Skin of body (tissue), 2 donors: Measurements from ENCODE around the gene RNF152. TPM values are rescaled to one million over a fixed set of nuclear protein-coding genes. Genes with fewer than 3 reads are reported as not detected.

Experiments
- DNase-seq: peaks from one replicate; lab custom pipeline; 2025; lab: John Stamatoyannopoulos, UW
- total RNA-seq: library from RNA; depleted of rRNA; stranded (reverse); fragments of >200 nt; gene quantifications from one replicate; pipeline ENCODE4 v1.2.3, GENCODE V29; 2014

Gene RNF152
- total RNA-seq, 1 donor from 2014 or later = 60.2 TPM

DNA sequence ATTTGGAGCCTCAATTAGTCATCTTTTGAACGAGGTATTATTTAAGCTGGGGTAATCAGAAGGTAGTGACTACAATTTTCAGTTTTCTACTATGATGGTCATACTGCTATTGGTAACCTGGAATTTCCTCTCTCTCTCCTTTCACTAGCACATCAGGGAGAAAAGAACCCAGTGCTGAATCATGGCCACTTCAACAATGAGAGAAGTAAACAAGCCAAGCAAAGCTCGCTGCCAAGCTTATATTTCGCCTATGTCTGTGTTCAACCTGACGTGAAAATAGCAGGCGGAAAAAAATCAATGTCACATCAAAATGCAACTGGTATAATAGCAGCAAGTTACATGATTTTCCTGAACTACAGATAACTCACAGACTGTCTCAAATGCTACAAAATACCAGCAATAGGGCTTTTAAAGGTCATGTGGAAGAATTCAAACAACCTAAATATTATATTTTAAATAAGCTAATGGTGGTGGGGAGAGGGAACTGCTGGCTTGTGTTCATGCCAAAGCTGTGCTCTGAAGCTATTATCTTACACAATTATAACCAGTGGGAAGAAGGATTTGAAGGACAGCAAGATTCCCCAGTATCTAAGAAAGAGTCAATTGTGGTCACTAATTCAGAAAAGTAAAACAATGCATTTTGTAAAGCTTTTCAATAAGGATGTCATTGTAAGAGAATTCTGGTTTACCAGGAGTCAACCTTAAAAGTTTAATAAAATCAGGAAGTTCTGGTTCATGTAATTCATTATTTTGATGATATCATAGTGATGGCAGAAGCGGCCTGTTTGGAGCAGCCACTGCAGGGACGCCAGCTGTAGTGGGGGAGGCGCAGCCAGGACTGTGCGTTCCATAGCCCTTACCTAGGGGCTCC is 38.0 kb downstream of the RNF152 start:
- DNase-seq = no peak

DNA sequence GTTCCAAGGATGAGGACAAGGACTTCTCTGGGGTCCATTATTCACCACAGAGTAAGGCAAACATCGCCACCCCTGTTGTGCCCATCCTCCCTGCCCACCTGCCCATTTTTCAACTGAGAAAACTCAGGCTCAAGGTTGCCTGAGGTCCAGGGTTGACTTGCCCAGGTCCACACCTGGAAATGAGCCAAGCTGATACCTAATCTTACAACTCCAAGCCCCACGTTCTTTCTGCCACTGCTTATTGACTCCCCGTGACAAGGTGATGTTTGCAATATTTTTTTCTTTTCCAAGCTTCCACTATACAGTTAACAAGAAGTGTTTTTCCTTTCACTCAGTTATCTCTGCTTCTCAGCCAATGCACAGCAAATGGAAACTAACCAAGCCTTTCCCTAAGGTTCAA is 39.0 kb downstream of the RNF152 start:
- DNase-seq = no peak

DNA sequence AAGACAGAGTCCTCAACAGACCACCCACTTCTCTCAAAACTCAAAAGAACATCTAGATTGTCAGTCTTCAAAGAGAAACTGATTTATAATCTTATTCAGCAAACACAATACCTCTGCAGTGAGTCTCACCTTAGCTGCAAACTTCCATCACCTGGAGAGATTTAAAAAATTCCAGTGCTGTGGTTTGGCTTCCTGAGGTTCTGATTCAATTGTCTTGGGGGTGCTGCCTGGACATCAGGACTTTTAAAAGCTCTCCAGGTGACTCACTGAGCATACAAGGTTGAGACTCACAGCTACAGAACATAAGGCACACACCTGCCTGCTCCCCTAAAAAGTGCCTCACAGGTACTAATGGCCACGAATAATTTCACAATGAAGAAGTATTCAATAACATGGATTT is 40.3 kb downstream of the RNF152 start:
- DNase-seq = no peak

DNA sequence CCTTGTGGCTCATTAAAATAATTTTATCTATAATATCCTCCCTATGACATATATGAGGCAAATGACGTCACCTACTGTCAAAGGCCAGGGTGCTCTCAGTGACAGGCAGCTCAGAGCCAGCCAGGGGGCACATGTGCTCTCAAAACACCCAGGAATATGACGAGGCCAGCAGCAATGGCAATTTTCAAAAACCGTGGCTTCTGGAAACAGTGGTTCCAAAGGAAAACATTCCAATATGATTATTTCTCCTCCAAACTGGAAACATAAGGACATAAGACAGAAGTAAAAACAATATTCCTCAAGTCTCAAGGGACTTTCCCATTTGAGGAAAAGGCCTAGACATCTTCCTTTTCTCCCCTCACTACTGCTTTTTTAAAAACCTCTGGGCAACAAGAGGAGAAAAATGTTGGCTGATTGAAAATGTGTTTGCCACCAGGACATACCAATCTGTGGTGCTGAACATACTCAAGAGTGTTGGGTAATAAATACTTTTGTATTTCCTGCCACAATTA is 40.8 kb downstream of the RNF152 start:
- no peak for DNase-seq

DNA sequence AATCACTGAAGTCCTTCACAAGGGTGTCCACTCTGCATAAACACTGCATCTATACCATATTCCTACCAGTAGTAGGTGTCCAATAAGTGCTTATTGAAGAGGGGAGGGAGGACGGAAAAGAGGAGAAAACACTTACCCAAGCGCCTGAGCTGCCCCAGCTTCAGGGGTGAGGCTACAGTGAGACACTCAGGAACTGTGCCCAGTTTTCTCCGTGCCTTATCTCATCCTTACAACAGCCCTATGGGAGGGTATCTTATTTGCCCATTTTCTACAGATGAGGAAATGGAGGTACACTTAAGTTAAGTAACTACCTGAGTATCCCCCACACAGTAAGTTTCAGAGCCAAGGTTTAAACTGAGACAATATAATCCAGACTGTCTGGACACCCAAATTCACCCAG is 41.5 kb downstream of the RNF152 start:
- no peak for DNase-seq

DNA sequence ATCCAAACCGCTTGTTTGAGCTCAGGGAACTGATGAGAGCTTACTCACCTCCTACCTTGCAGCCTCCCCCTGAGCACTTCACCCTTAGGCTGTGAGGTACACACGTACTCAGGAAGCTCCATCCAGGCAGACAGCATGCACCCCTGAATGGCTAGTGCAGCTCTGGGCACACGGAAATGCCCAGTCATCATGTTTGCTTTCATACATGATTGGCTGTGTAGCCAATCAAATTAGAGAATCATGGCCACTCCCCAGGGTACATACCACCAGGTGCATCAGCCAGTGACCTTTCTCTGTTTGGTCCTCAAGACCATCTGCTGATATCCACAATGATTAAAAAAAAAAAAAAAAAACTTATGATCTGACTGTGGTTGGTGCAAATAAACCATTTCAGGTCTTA is 42.1 kb downstream of the RNF152 start:
- no peak for DNase-seq

DNA sequence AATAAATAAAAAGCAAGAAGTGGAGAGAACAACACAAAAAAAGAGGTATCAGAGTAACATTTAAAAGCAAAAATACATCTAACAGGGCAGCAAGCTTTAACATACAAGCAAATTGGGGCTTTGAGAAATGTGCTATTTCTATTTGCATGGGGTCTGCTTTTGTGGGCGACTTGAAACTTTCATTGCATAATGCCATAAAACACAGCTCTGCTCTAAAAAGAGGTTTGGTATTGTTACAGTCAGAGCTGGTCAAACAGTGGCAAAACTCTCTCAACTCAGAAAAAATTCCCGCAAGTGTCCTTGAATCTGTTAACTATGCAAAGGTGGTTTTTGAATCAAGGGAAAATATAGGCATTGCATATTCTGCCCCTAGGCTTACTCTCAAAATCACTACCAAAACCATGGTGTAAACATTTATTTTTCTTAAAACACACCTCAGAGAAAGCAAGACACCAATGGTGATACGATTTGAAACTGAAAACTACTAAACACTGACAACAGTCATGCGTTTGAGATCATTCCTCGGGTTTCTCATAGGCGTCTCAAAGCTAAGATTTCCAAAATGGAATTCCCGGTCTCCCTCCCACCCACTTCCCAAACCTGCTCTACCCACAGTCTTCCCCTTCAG is 45.5 kb downstream of the RNF152 start:
- DNase-seq = no peak

DNA sequence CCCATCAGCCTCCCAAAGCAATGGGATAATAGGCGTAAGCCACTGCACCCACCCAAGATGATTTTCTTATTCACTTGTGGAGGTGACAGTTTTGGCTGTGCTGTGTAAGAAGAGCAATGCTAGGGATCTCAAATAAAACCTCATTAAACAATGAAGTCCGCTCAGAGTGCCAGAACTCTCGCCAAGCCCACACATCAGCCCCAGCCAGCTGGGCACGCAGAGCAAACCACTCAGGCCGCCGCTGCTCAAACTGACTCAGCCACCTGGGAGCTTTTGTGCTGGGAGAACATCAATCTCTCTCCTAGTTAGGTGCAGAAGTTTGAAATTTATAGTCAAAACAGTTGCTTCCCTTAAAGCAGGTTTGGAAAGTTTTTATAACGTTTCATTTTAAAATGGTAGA is 47.6 kb downstream of the RNF152 start:
- no peak for DNase-seq

DNA sequence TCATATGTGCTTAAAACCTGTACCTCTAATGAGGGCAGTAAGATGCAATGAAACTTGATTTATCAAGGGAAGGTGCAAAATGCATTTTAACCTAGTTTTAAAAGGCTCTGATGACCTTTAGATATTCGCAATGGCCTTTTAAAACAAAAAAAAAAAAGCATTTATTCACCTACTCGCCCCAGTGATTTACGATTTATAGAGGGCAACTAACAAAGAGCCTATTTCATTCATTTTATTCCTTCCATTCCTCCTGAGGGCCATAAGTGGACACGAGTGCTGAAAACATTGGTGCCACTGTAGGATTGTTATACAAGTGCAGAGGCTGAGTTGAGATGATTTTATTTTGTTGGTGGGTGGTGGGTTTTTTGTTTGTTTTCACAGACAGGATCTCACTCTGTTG is 48.1 kb downstream of the RNF152 start:
- DNase-seq = no peak

DNA sequence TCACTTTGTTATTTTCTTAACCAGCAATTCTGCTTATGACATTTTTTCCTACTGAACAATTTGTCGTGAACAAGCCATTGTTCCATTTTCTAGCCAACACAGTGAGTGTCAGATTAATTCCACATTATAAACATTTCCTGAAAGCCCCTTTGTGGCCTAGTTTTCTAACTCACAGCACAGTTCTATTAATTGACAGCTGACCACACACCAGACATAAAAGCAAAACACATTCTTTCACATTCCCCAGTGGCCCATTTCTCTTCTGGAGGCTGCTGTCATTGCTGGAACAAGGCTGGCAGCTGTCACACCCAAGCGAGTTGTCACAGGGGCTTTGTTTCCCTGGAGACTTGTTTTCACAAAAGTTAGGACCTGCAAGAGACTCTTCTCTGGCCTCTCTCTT is 50.7 kb downstream of the RNF152 start:
- peak; percentile 41 for DNase-seq

DNA sequence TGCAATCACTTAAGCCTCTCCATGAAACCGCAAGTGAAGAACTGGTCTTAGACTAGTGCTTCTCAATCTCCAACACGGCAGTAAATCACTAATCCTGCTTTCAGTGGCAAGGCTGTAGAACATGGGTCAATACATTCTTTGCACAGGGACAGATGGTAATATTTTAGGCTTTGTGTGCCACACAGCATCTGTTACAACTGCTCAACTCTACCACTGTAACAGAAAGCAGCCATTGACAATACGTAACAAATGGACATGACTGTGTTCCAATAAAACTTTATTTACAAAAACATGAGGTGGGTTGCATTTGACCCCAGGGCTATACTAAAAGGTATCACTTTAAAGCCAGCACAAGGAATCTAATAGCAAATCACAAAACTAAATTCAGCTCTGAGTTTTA is 51.1 kb downstream of the RNF152 start:
- no peak for DNase-seq

DNA sequence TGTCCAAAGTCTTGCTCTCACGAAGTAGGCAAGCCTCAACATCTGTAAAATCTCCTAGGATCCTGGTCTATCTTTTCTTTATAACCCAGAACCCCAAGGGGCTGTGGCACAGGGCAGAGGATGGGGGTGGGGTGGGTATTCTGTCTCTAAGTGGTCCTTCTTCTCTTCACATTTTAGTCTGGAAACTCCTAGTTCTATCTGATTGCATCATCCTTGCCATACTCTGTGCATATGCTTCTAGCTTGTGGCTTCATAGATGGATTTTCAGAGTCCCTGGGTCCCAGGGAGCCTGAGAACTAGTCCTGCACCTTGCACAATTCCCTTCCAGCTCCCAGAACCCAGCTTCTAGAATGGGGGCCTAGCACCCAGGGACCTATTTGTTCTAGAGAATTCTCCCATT is 52.5 kb downstream of the RNF152 start:
- no peak for DNase-seq

DNA sequence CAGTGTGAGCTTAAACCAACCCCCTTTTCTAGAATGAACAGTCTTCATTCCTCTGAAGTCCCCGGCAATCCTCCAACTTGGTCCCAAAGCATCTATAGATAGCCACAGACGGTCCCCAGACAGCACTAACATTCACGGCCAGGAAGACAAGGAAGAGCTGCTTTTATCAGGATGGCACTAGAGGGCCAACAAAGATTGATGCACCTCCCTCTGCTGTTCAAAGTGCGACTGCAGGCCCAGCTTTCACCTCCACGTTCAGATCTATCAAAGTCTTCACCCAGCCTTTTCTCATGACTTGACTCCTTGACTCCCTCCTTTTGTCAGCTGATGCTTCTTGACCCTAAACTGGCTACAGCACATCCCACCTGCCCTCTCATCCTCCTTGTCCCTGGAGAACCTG is 54.3 kb downstream of the RNF152 start:
- no peak for DNase-seq

DNA sequence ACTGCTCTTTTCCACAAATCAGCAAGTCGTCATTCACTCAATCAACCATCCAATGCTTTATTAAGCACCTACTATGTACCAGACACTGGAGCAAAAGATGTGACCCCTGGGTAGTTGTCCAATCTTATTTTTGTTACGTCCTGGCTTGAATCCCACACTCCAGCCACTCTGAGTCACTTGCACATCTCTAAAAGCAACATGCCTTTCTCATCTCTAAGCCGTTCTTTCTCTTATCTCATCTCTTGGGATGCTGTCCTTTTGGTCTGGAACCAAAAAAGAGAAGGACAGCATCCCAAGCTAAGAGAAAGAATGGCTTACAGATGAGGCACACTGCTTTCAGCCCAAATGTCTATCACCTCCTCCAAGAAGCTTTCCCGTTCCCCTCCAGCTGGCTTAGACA is 58.8 kb downstream of the RNF152 start:
- no peak for DNase-seq

DNA sequence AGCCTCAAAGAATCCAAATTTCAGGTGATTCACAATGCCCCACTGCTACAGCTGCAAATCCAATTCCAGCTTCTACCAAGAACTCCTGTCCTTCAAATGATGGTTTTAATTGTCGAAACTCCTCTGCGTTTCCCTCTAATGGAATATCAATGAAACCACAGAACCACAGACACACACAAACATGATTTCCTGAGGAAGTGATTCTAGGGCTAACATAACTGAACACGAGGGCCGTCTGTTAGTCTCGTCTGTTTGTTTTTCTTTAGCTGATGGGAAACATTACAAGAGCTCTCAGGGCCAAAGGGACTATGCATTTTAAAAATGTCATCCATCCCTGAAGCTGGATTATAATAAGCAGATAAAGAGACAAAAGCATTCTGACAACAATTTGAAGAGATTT is 59.4 kb downstream of the RNF152 start:
- no peak for DNase-seq

DNA sequence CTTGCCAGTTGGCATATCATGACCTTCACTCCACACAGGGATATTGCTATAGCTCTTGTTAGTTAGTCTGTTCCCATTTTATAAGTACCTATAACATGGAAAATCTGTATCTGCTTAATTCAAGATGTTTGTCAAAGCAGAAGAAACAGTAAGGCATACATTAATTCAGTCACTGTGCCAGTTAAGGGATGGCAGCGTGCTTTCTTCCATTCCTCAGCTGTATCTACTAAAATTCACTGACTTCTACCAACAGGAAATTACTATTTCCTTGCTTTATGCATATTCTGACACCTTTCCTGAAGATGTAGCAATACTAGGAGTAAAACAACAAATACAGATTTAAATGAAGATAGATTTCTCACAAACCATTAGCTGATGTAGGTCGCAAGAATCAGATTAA is 59.9 kb downstream of the RNF152 start:
- DNase-seq = no peak

DNA sequence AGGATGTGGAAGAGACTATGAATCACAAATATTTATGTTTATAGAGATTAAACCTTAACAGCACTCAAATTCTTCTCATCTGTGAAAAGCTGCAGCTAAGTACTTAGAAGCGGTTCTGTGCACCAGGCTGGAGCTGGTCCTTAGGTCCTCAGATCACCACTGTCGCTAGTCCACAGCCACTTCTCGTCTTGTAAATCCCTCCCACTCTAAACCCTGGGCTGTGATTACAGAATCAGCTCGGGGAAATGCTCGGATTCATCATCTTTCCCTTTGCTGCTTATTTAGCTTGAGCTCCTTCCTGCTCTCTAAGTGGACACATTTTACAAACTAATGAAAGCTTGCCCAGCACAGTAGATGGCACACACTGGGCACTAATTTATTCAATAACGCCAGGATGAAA is 61.7 kb downstream of the RNF152 start:
- DNase-seq = no peak

DNA sequence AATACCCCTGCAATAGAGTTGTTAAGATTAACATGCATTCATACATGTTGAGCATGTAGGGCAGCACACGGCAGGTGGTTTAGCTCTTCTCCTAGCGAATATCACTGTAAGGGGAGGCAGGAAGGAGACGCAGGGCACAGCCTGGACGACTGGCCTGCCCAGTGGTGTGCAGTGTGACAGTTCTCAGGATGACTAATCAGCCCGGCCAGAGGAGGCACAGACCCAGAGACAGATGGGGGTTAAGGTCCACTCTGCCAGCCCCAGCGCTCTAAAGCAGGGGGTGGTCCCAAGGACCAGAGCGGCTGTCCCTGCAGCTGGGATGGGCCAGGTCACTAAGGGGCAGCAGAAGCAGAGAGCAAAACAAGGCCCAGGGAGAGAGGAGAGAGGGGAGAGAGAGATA is 63.7 kb downstream of the RNF152 start:
- no peak for DNase-seq

DNA sequence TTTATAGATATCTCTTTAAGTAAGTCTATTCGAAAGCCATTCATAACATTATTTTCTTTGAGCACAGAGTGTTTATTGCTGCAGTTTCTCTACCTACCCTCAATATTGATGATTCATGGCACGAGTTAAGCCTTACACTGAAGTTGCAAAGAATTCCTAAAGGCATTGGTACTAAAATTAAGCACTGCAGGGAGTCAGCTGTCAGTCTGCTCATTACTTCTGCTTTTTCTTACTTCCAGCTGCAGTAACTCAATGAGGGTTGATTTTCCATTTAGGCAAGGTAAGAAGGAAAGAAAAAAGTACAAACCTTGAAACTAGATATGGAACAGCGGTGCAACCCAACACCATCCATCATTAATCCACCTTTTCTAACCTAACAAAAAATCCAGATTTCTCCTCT is 65.2 kb downstream of the RNF152 start:
- no peak for DNase-seq

DNA sequence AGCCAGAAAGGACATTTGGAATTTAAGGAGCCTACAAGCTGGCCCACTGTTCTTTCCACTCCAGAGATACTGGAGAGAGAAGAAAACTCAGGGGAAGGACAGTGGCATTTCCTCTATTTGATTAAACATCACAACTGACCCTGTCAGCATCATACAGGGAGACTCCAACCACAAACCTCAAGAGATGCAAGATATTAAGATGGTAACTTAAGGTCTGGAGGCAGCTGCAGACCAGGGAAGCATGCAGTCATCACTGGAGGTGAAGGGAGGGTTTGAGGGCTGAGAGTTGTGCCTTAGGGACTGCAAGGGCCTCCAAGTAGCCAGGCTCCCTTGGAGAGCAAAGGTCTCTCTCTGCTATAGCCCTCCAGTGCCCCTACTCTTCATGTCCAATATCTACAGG is 67.4 kb downstream of the RNF152 start:
- DNase-seq = no peak

DNA sequence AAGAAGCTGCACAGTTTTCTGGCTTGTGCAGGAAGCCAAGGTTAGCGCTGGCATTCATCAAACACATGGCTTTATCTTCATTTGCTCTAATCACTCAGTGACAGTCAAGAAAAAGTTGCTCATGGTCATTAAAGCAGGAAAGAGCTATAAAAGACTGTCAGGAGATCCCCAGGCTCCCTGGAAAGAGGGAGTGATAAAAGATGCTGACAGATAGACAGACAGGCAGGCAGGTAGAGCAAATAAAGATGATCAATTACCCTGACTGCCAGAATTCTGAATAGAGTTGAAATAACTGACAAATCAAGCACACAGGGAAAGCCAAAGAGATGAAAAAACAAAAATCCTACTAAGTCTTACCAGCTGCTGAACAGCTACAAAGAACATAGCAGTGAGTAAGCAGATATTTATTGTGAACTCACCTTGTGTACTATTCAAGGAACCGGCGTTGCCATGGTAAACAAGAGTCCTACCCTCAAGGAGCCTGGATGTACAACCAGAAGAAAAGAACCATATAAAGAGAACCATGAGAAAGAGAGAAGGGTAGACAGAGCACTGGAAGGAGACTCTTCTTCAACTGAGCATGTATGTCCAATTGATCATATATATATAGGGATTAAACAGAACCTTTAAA is 68.0 kb downstream of the RNF152 start:
- no peak for DNase-seq

DNA sequence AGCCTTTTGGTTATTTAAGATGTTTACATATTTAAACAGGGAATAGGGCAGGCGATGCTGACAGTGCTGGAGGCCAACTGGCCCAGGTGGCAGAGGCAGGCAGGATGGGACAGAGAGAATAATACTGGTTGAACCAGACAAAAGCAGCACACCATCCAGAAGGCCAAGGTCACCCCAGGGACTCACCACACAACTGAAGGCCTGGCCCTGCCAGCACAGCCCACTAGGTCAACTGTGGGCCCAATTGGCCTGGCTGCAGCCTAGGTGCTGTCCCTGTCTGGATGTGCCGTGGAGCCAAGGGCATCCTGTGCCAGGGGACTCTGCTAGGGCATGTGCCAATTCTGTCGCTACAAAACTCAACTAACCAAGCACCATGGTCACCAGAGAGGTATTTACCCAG is 69.2 kb downstream of the RNF152 start:
- no peak for DNase-seq

DNA sequence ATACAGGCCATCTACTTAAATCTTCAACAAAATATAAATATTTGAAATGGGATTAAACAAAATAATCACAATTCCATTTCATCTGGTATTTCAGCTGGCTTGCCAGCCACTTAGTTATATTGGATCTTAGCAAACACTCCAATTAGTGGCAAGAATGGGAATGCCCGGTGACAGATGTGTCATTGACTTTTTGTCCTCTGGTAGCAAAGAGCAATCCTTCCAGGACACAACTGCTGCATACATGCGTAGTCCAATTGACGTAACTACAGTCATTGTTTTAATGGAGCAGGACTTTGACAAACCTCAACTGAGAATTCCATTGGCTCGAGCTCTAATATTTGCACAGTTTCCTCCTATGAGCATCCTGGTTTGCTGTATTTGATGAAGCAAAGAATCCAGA is 69.9 kb downstream of the RNF152 start:
- DNase-seq = no peak
